ENCODE measurements around the gene CRB1. TPM values are rescaled to one million over a fixed set of nuclear protein-coding genes. Genes with fewer than 3 reads are reported as not detected.

CRB1 gene
- total and polyA plus RNA-seq, 2 of the 8 experiments (the other 6 are each of a cell fraction or from before 2014, with no cell fraction given) = 0.03 TPM; not detected in 1

GRCh38 chr1:197314682-197315081 lies 46.6 kb downstream of the CRB1 start:
- FAIRE-seq = no peak
- no peak for DNase-seq (ENCODE audit: low read depth in 1 of 2, low spot score in 2 of 2)
- H2BK120ac ChIP-seq (replicated peaks; ENCODE audit: low read depth, low read length) = no peak overlapping the region
- no peaks in the 10 kb centered on the region for H3K9me3 ChIP-seq (ENCODE audit: insufficient read depth in 2 of 2, low read depth in 1 of 2, low read length in 1 of 2)
- no peak overlapping the region for H3K27ac ChIP-seq (ENCODE audit: low read depth, low read length)
- no peaks in the 10 kb centered on the region for H3K36me3 ChIP-seq (ENCODE audit: control insufficient read depth in 2 of 4, insufficient read depth in 4 of 4, low read length in 3 of 4)
- no peak overlapping the region for H3K9ac ChIP-seq (replicated peaks in 1 of 4; ENCODE audit: extremely low read depth in 1 of 4, low read depth in 3 of 4, low read length in 3 of 4)
- no peak overlapping the region for H3K4me2 ChIP-seq (ENCODE audit: insufficient read depth in 1 of 2, low read depth in 2 of 2, low read length in 2 of 2)
- H3K79me2 ChIP-seq (ENCODE audit: control insufficient read depth in 1 of 2, insufficient read depth in 2 of 2, low read length in 2 of 2) = no peaks in the 10 kb centered on the region
- H2BK12ac ChIP-seq (ENCODE audit: low read depth, low read length) = no peak overlapping the region
- no peak overlapping the region for H3K56ac ChIP-seq (replicated peaks; ENCODE audit: insufficient read length, low read depth, low read length)
- no peak overlapping the region for H2BK20ac ChIP-seq (ENCODE audit: low read length)
- no peak overlapping the region for H3K23ac ChIP-seq (ENCODE audit: insufficient read length)
- no peak overlapping the region for H3K4ac ChIP-seq (replicated peaks; ENCODE audit: insufficient read length, low read depth, low read length)
- H3K14ac ChIP-seq (ENCODE audit: insufficient read length) = no peak overlapping the region
- TF ChIP-seq EZH2 (IDR thresholded peaks at IDR 0.05; ENCODE audit: low read depth, low read length, severe bottlenecking) (no peak), RAD21 (IDR thresholded peaks at IDR 0.05 in 1 of 2, conservative IDR thresholded peaks at IDR 0.05 in 1 of 2; ENCODE audit: low read depth in 2 of 2, low read length in 2 of 2) (peak; percentile 28 to 39; a peak in 2 of 4 replicates)
- no peak overlapping the region for H2AK5ac ChIP-seq (ENCODE audit: low read depth, low read length)
- H2BK5ac ChIP-seq (ENCODE audit: low read depth, low read length) = no peak overlapping the region
- H4K8ac ChIP-seq (ENCODE audit: extremely low read depth, insufficient read depth, low read length) = no peak overlapping the region
- no peak overlapping the region for H4K5ac ChIP-seq (ENCODE audit: insufficient read length, low read depth, low read length)
- H4K91ac ChIP-seq (replicated peaks; ENCODE audit: insufficient read length, low read length) = no peak overlapping the region
- no peaks in the 10 kb centered on the region for H3K23me2 ChIP-seq (ENCODE audit: low read depth, low read length)
- H3K4me1 ChIP-seq (replicated peaks in 1 of 4; ENCODE audit: control insufficient read depth in 3 of 4, insufficient read depth in 4 of 4, low read length in 3 of 4) = no peaks in the 10 kb centered on the region
- H3K18ac ChIP-seq (ENCODE audit: extremely low read depth, low read length) = no peak overlapping the region
- ChIA-PET POLR2A (ENCODE audit: partially characterized antibody) (no interaction called here), CTCF (ENCODE audit: partially characterized antibody) (interaction anchor here (0.6 to 1.8 kb wide), 5 partner anchors 14 to 205 kb away, joined by 3 to 4 read pairs (median 3); no protein-coding TSS in a partner anchor)
- H2AFZ ChIP-seq (ENCODE audit: low read length) = no peak overlapping the region
- no peaks in the 10 kb centered on the region for H3K27me3 ChIP-seq (replicated peaks in 1 of 4; ENCODE audit: control insufficient read depth in 3 of 4, extremely low read depth in 1 of 4, insufficient read depth in 3 of 4, low read length in 3 of 4)
- no peaks in the 10 kb centered on the region for H4K20me1 ChIP-seq (replicated peaks in 1 of 2; ENCODE audit: control insufficient read depth in 1 of 2, insufficient read depth in 2 of 2, low read length in 2 of 2)
- no peaks in the 10 kb centered on the region for H3K79me1 ChIP-seq (ENCODE audit: low read depth, low read length)
- no peak overlapping the region for H2BK15ac ChIP-seq (ENCODE audit: low read length)
- H3K4me3 ChIP-seq (ENCODE audit: extremely low read depth in 1 of 4, insufficient read depth in 2 of 4, low read depth in 3 of 4, low read length in 4 of 4) = no peak overlapping the region
